ENCODE results near the gene TBC1D2.
A peak's percentile ranks its signal among the peaks of the same experiment; 100 is the strongest.

The TBC1D2 gene

DNA sequence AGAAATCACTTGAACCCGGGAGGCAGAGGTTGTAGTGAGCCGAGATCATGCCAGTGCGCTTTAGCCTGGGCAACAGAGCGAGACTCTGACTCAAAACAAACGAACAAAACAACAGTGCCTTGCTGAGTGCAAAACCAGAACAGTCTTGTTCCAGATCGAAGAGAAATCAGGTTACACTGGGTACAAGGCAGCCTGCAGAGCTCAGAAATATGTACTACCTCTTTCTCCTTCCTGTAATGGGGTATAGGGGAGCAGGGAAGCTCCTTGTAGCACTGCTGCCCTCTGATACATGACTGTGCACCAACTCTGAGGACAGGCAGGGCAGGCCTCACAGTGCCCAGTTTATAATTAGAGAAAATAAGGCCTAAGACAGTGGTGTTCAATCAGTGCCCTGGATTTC lies 24.7 kb downstream of the TBC1D2 start:
- no peak overlapping the region for H3K4ac ChIP-seq (ENCODE audit: low read length)
- H2AFZ ChIP-seq (ENCODE audit: low read length) = no peak overlapping the region
- H3K36me3 ChIP-seq (replicated peaks in 1 of 2; ENCODE audit: control insufficient read depth in 2 of 2, insufficient read depth in 2 of 2, low read length in 2 of 2) = no peaks in the 10 kb centered on the region
- H2BK12ac ChIP-seq (ENCODE audit: low read length) = peak overlapping the region; percentile 50
- H3K4me1 ChIP-seq (ENCODE audit: control insufficient read depth in 2 of 2, insufficient read depth in 1 of 2, low read depth in 1 of 2, low read length in 2 of 2) = peaks cover 0 to 2% of the 10 kb centered on the region in 2 donors
- H4K91ac ChIP-seq (ENCODE audit: low read depth, low read length, poor library complexity) = no peak overlapping the region
- no peak overlapping the region for H3K9ac ChIP-seq (ENCODE audit: low read depth, low read length, poor library complexity)
- no peak overlapping the region for H3K4me2 ChIP-seq (ENCODE audit: insufficient read depth, low read length, poor library complexity, severe bottlenecking)
- H2BK120ac ChIP-seq (ENCODE audit: low read depth, low read length) = no peak overlapping the region
- WGBS, 2 donors (ENCODE audit: extremely low coverage in 2 of 2, insufficient read length in 2 of 2, insufficient replicate concordance in 1 of 2) = no CpG with 5 or more reads among the region's 6 CpGs
- H3K79me1 ChIP-seq (ENCODE audit: low read depth, low read length) = no peaks in the 10 kb centered on the region
- H3K18ac ChIP-seq (ENCODE audit: low read length) = no peak overlapping the region
- no peak overlapping the region for H2BK5ac ChIP-seq (ENCODE audit: low read length)
- no peak for DNase-seq (ENCODE audit: low spot score)
- H3K23ac ChIP-seq (ENCODE audit: low read depth, low read length, poor library complexity) = no peak overlapping the region
- H3K4me3 ChIP-seq (ENCODE audit: low read length in 2 of 2) = no peak overlapping the region
- H3K9me3 ChIP-seq (replicated peaks in 1 of 2; ENCODE audit: control insufficient read depth in 2 of 2, insufficient read depth in 1 of 2, low read depth in 1 of 2, low read length in 2 of 2) = peaks cover 0 to 3% of the 10 kb centered on the region in 2 donors
- no peaks in the 10 kb centered on the region for H3K27me3 ChIP-seq (ENCODE audit: control insufficient read depth in 3 of 3, insufficient read depth in 3 of 3, low read depth in 1 of 3, low read length in 3 of 3)
- no peak overlapping the region for H4K8ac ChIP-seq (ENCODE audit: low read depth, low read length)
- H2BK15ac ChIP-seq (ENCODE audit: low read length) = no peak overlapping the region
- H2AK5ac ChIP-seq (ENCODE audit: low read depth, low read length) = no peak overlapping the region
- H3K27ac ChIP-seq (replicated peaks; ENCODE audit: low read length) = no peak overlapping the region
- no peak overlapping the region for H3K14ac ChIP-seq (ENCODE audit: low read length)

DNA sequence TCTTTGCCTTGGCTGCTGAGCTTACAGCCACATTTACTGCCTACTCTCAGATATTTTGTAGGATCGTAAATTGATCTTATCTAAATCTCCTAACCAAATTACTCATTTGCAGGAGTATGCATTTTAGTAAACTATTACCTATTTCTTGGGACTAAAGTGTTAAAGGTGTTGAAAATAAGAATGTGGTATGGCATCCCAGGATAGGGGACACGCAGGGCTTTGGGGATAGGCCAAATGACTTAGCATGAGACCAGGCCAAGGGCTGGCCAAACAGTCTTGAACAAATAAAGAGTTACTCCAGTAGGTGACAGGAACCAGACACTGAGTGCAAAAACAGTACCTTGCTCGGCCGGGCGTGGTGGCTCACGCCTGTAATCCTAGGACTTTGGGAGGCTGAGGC lies 25.1 kb downstream of the TBC1D2 start:
- Histone ChIP-seq H3K23ac (ENCODE audit: low read depth, low read length, poor library complexity) (no peak overlapping the region), H4K91ac (ENCODE audit: low read depth, low read length, poor library complexity) (no peak overlapping the region), H3K9me3 (replicated peaks in 1 of 2; ENCODE audit: control insufficient read depth in 2 of 2, insufficient read depth in 1 of 2, low read depth in 1 of 2, low read length in 2 of 2) (peaks cover 0 to 3% of the 10 kb centered on the region in 2 donors), H3K9ac (ENCODE audit: low read depth, low read length, poor library complexity) (no peak overlapping the region), H3K36me3 (replicated peaks in 1 of 2; ENCODE audit: control insufficient read depth in 2 of 2, insufficient read depth in 2 of 2, low read length in 2 of 2) (no peaks in the 10 kb centered on the region), H3K27ac (replicated peaks; ENCODE audit: low read length) (no peak overlapping the region), H2BK12ac (ENCODE audit: low read length) (no peak overlapping the region), H3K14ac (ENCODE audit: low read length) (no peak overlapping the region), H2BK120ac (ENCODE audit: low read depth, low read length) (no peak overlapping the region), H2BK15ac (ENCODE audit: low read length) (no peak overlapping the region), H3K4ac (ENCODE audit: low read length) (no peak overlapping the region), H2AFZ (ENCODE audit: low read length) (no peak overlapping the region), H3K27me3 (ENCODE audit: control insufficient read depth in 3 of 3, insufficient read depth in 3 of 3, low read depth in 1 of 3, low read length in 3 of 3) (no peaks in the 10 kb centered on the region), H3K4me1 (ENCODE audit: control insufficient read depth in 2 of 2, insufficient read depth in 1 of 2, low read depth in 1 of 2, low read length in 2 of 2) (peaks cover 0 to 2% of the 10 kb centered on the region in 2 donors), H2BK5ac (ENCODE audit: low read length) (no peak overlapping the region), H3K4me3 (ENCODE audit: low read length in 2 of 2) (no peak overlapping the region), H4K8ac (ENCODE audit: low read depth, low read length) (no peak overlapping the region), H3K18ac (ENCODE audit: low read length) (no peak overlapping the region), H3K79me1 (ENCODE audit: low read depth, low read length) (no peaks in the 10 kb centered on the region), H3K4me2 (ENCODE audit: insufficient read depth, low read length, poor library complexity, severe bottlenecking) (no peak overlapping the region), H2AK5ac (ENCODE audit: low read depth, low read length) (no peak overlapping the region)
- no CpG with 5 or more reads among the region's 6 CpGs for WGBS, 2 donors (ENCODE audit: extremely low coverage in 2 of 2, insufficient read length in 2 of 2, insufficient replicate concordance in 1 of 2)
- DNase-seq (ENCODE audit: low spot score) = no peak

DNA sequence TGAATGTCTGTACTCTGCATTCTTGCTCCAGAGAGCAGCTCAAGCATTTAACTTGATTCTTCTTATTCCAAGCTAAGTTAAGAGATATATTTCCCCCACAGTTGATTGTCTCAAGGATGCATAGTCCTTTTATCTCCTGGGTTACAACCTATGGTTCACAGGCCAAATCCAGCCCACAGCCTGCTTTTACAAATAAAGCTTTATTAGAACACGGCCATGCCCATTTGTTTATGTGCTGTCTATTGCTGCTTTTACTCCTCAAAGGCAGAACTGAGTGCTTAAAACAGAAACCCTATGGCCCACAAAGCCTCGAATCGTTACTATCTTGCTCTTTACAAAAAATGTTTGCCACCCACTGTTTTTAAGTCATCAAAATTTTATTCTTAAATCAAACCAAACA lies 25.8 kb downstream of the TBC1D2 start:
- WGBS, 2 donors (ENCODE audit: extremely low coverage in 2 of 2, insufficient read length in 2 of 2, insufficient replicate concordance in 1 of 2) = no CpG with 5 or more reads among the region's 3 CpGs
- H3K27ac ChIP-seq (replicated peaks; ENCODE audit: low read length) = no peak overlapping the region

DNA sequence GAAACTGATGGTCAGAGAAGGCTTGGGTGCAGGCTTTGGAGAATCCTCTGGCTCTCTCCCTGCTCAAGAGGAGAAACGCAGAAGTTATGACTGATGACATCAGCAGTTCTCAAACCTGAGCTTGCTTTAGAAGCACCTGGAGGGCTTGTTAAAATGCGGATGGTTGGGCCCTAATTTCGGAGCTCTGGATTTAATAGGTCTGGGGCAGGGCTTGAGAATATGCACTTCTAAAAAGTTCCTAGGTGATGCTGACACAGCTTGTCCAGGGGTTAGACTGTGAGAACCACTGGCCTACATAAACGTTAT lies 26.4 kb downstream of the TBC1D2 start:
- no peaks in the 10 kb centered on the region for H3K36me3 ChIP-seq (replicated peaks in 1 of 2; ENCODE audit: control insufficient read depth in 2 of 2, insufficient read depth in 2 of 2, low read length in 2 of 2)
- H2BK12ac ChIP-seq (ENCODE audit: low read length) = no peak overlapping the region
- H3K4me1 ChIP-seq (ENCODE audit: control insufficient read depth in 2 of 2, insufficient read depth in 1 of 2, low read depth in 1 of 2, low read length in 2 of 2) = peaks cover 0 to 3% of the 10 kb centered on the region in 2 donors
- no peak overlapping the region for H3K4me3 ChIP-seq (ENCODE audit: low read length in 2 of 2)
- no peak overlapping the region for H3K18ac ChIP-seq (ENCODE audit: low read length)
- no peak overlapping the region for H4K91ac ChIP-seq (ENCODE audit: low read depth, low read length, poor library complexity)
- H2AFZ ChIP-seq (ENCODE audit: low read length) = no peak overlapping the region
- no peak overlapping the region for H2BK120ac ChIP-seq (ENCODE audit: low read depth, low read length)
- H3K4ac ChIP-seq (ENCODE audit: low read length) = no peak overlapping the region
- H3K23ac ChIP-seq (ENCODE audit: low read depth, low read length, poor library complexity) = no peak overlapping the region
- H3K4me2 ChIP-seq (ENCODE audit: insufficient read depth, low read length, poor library complexity, severe bottlenecking) = no peak overlapping the region
- no CpG with 5 or more reads among the region's 4 CpGs for WGBS, 2 donors (ENCODE audit: extremely low coverage in 2 of 2, insufficient read length in 2 of 2, insufficient replicate concordance in 1 of 2)
- H3K79me1 ChIP-seq (ENCODE audit: low read depth, low read length) = no peaks in the 10 kb centered on the region
- no peaks in the 10 kb centered on the region for H3K27me3 ChIP-seq (ENCODE audit: control insufficient read depth in 3 of 3, insufficient read depth in 3 of 3, low read depth in 1 of 3, low read length in 3 of 3)
- no peak overlapping the region for H3K9ac ChIP-seq (ENCODE audit: low read depth, low read length, poor library complexity)
- H2BK5ac ChIP-seq (ENCODE audit: low read length) = no peak overlapping the region
- no peak overlapping the region for H3K14ac ChIP-seq (ENCODE audit: low read length)
- no peak for DNase-seq (ENCODE audit: low spot score)
- H4K8ac ChIP-seq (ENCODE audit: low read depth, low read length) = no peak overlapping the region
- H3K27ac ChIP-seq (replicated peaks; ENCODE audit: low read length) = no peak overlapping the region
- H2AK5ac ChIP-seq (ENCODE audit: low read depth, low read length) = no peak overlapping the region
- H2BK15ac ChIP-seq (ENCODE audit: low read length) = no peak overlapping the region
- peaks cover 0 to 3% of the 10 kb centered on the region in 2 donors for H3K9me3 ChIP-seq (replicated peaks in 1 of 2; ENCODE audit: control insufficient read depth in 2 of 2, insufficient read depth in 1 of 2, low read depth in 1 of 2, low read length in 2 of 2)

More for the DNA sequence above, 25.8 kb downstream of the TBC1D2 start:
- peaks cover 0 to 3% of the 10 kb centered on the region in 2 donors for H3K4me1 ChIP-seq (ENCODE audit: control insufficient read depth in 2 of 2, insufficient read depth in 1 of 2, low read depth in 1 of 2, low read length in 2 of 2)
- H3K4me2 ChIP-seq (ENCODE audit: insufficient read depth, low read length, poor library complexity, severe bottlenecking) = no peak overlapping the region
- no peak overlapping the region for H3K14ac ChIP-seq (ENCODE audit: low read length)
- H3K36me3 ChIP-seq (replicated peaks in 1 of 2; ENCODE audit: control insufficient read depth in 2 of 2, insufficient read depth in 2 of 2, low read length in 2 of 2) = no peaks in the 10 kb centered on the region
- no peak overlapping the region for H2BK15ac ChIP-seq (ENCODE audit: low read length)
- no peaks in the 10 kb centered on the region for H3K27me3 ChIP-seq (ENCODE audit: control insufficient read depth in 3 of 3, insufficient read depth in 3 of 3, low read depth in 1 of 3, low read length in 3 of 3)
- no peak overlapping the region for H2AFZ ChIP-seq (ENCODE audit: low read length)
- no peak overlapping the region for H3K23ac ChIP-seq (ENCODE audit: low read depth, low read length, poor library complexity)
- H3K4ac ChIP-seq (ENCODE audit: low read length) = no peak overlapping the region
- H3K4me3 ChIP-seq (ENCODE audit: low read length in 2 of 2) = no peak overlapping the region
- no peak overlapping the region for H2BK5ac ChIP-seq (ENCODE audit: low read length)
- H2AK5ac ChIP-seq (ENCODE audit: low read depth, low read length) = no peak overlapping the region
- no peaks in the 10 kb centered on the region for H3K79me1 ChIP-seq (ENCODE audit: low read depth, low read length)
- H4K91ac ChIP-seq (ENCODE audit: low read depth, low read length, poor library complexity) = no peak overlapping the region
- H2BK12ac ChIP-seq (ENCODE audit: low read length) = no peak overlapping the region
- H3K9me3 ChIP-seq (replicated peaks in 1 of 2; ENCODE audit: control insufficient read depth in 2 of 2, insufficient read depth in 1 of 2, low read depth in 1 of 2, low read length in 2 of 2) = peaks cover 0 to 3% of the 10 kb centered on the region in 2 donors
- no peak overlapping the region for H2BK120ac ChIP-seq (ENCODE audit: low read depth, low read length)
- H3K18ac ChIP-seq (ENCODE audit: low read length) = no peak overlapping the region
- H3K9ac ChIP-seq (ENCODE audit: low read depth, low read length, poor library complexity) = no peak overlapping the region
- H4K8ac ChIP-seq (ENCODE audit: low read depth, low read length) = no peak overlapping the region
- DNase-seq (ENCODE audit: low spot score) = no peak
